Type B pancreatic cell (in vitro differentiated cells): ENCODE measurements around the gene KRTAP5-8. TPM values are rescaled to one million over a fixed set of nuclear protein-coding genes. Genes with fewer than 3 reads are reported as not detected.
"Not testable (repeated sequence)": the region's sequence is repeated elsewhere in the genome, so short reads cannot be mapped to it uniquely, and the experiment has no call there.

Source experiments
- DNase-seq: peaks from one replicate; pipeline ENCODE4 v3.0.0; 2021; ENCODE audit warnings: mixed read lengths; ENCODE audit not compliant: unreplicated experiment; ENCODE audit errors: extremely low spot score
- H3K27ac Mint-ChIP-seq: 2 replicates; pipeline ENCODE4 v1.8.0; 2021; ENCODE audit warnings: mild to moderate bottlenecking, mixed read lengths
- H3K27me3 Mint-ChIP-seq: 2 replicates; pipeline ENCODE4 v1.8.0; 2021; ENCODE audit warnings: mixed read lengths
- H3K36me3 Mint-ChIP-seq: 2 replicates; pipeline ENCODE4 v1.8.0; 2021; ENCODE audit warnings: mixed read lengths
- H3K4me1 Mint-ChIP-seq: one replicate; pipeline ENCODE4 v1.8.0; 2021; ENCODE audit warnings: mixed read lengths; ENCODE audit not compliant: unreplicated experiment
- H3K4me3 Mint-ChIP-seq: 2 replicates; pipeline ENCODE4 v1.8.0; 2021; ENCODE audit warnings: mild to moderate bottlenecking, mixed read lengths
- H3K9me3 Mint-ChIP-seq: 2 replicates; pipeline ENCODE4 v1.8.0; 2021; ENCODE audit warnings: mixed read lengths
- total RNA-seq: library from RNA; stranded (reverse); gene quantifications from 2 replicates; pipeline ENCODE4 v1.2.1, GENCODE V29; 2021; ENCODE audit warnings: low replicate concordance
- TF ChIP-seq, protein P1 (sequence below): fragments of 200-600 bp; sonication (generic); conservative IDR thresholded peaks from 2 replicates; pipeline ENCODE4 v1.5.0; 2021; ENCODE audit warnings: antibody characterized with exemption, mild to moderate bottlenecking

Gene KRTAP5-8
- total RNA-seq, 1 donor from 2014 or later, result not detected

DNA sequence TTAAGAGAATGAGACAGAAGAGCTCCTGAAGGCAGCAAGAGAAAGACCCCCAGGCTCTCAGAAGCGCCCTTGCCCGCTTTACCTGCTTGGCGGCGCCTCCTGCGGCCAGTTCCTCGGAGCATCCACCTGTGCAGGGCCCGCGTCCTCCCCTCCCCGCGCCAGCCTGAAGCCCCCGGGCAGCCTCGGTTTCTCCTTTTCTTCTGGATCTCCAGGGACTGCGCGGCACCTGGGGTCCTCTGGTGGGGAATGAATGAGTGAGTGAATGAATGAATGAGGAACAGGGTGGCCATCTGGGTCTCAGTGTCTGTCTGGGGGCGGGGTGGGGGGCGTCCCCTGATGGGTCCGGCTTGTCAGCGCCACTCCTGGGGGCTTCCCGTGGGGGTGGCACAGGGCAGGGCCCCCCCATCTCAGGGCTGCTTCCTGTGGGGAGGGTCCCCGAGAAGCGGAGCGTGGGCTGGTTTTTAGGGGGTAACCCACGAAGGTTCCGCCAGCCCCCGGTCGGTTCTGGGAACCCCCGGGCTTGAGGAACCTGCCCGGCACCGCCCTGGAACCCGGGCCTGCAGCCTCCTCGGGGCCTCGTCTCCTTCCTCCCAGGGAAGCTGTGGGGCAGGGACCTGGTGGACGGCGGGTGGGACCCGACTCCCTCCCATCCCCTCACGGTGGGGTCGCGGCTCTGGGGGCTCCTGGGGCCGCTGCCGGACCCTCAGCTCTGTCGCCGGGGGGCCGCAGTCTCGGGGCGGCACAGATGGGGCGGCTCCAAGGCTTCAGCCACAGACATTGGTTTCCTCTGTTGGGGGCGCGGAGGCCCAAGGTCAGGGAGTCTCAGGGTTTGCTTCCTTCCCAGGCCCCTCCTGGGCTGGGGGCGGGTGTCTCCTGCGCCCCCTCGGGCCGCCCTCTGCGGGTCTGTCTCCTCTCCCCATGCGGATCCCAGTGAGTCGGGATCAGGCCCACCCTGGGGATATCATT, 19.0 kb upstream of the KRTAP5-8 start:
- TF ChIP-seq, protein P1, sequence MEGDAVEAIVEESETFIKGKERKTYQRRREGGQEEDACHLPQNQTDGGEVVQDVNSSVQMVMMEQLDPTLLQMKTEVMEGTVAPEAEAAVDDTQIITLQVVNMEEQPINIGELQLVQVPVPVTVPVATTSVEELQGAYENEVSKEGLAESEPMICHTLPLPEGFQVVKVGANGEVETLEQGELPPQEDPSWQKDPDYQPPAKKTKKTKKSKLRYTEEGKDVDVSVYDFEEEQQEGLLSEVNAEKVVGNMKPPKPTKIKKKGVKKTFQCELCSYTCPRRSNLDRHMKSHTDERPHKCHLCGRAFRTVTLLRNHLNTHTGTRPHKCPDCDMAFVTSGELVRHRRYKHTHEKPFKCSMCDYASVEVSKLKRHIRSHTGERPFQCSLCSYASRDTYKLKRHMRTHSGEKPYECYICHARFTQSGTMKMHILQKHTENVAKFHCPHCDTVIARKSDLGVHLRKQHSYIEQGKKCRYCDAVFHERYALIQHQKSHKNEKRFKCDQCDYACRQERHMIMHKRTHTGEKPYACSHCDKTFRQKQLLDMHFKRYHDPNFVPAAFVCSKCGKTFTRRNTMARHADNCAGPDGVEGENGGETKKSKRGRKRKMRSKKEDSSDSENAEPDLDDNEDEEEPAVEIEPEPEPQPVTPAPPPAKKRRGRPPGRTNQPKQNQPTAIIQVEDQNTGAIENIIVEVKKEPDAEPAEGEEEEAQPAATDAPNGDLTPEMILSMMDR, result no peak
- no peaks in the 10 kb centered on the region for H3K27me3 Mint-ChIP-seq
- no peak overlapping the region for H3K4me3 Mint-ChIP-seq
- no peaks in the 10 kb centered on the region for H3K4me1 Mint-ChIP-seq
- H3K27ac Mint-ChIP-seq, result no peak overlapping the region
- no peaks in the 10 kb centered on the region for H3K9me3 Mint-ChIP-seq
- H3K36me3 Mint-ChIP-seq, result no peaks in the 10 kb centered on the region
- peak; percentile 65 for DNase-seq

DNA sequence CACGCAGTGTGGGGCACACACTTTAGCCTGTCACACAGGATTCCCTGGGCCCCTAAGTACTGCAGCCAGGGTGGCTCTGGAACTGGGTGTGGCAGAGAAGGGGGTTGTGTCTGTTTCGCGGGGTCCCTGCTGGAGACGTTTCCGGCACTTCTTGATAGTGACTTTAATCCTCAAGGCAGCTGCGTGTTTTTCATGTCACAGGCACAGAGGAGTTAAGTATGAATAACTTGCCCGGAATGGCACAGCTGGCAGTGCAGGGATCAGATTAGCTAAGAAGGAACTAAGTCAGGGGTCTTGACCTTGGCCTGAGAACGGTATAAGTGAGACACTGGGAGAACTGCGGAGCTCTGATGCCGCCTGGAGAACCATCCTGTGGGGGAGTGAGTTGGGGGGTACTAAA, 18.3 kb upstream of the KRTAP5-8 start:
- Mint-ChIP-seq H3K4me3 (no peak overlapping the region), H3K36me3 (no peaks in the 10 kb centered on the region), H3K27me3 (no peaks in the 10 kb centered on the region), H3K4me1 (no peaks in the 10 kb centered on the region), H3K27ac (no peak overlapping the region), H3K9me3 (no peaks in the 10 kb centered on the region)
- TF ChIP-seq, protein P1, result no peak
- peak; percentile 55 for DNase-seq

GRCh38 chr11:71525188-71525937, 12.5 kb upstream of the KRTAP5-8 start:
- H3K9me3 Mint-ChIP-seq, result no peaks in the 10 kb centered on the region
- no peak overlapping the region for H3K4me3 Mint-ChIP-seq
- no peaks in the 10 kb centered on the region for H3K4me1 Mint-ChIP-seq
- DNase-seq, result no peak
- H3K27ac Mint-ChIP-seq, result no peak overlapping the region
- TF ChIP-seq, protein P1, result no peak
- no peaks in the 10 kb centered on the region for H3K27me3 Mint-ChIP-seq
- H3K36me3 Mint-ChIP-seq, result no peaks in the 10 kb centered on the region

- TF ChIP-seq, protein P1, result no peak
- H3K4me3 Mint-ChIP-seq, result no peak overlapping the region
- no peaks in the 10 kb centered on the region for H3K4me1 Mint-ChIP-seq
- no peaks in the 10 kb centered on the region for H3K27me3 Mint-ChIP-seq
- H3K36me3 Mint-ChIP-seq, result no peaks in the 10 kb centered on the region
- H3K9me3 Mint-ChIP-seq, result no peaks in the 10 kb centered on the region
- no peak for DNase-seq
- no peak overlapping the region for H3K27ac Mint-ChIP-seq
Observed at GRCh38 chr11:71525938-71526495, 11.8 kb upstream of the KRTAP5-8 start.

GRCh38 chr11:71526796-71527575, 10.8 kb upstream of the KRTAP5-8 start, which contains the start of gene KRTAP5-7:
Gene KRTAP5-7, plus strand, starts transcription at chr11:71527267. Its CDS starts 34 bp downstream, at chr11:71527301.
- DNase-seq, result peak; percentile 39
- H3K4me1 Mint-ChIP-seq, H3K36me3 Mint-ChIP-seq, H3K27me3 Mint-ChIP-seq, H3K27ac Mint-ChIP-seq, H3K4me3 Mint-ChIP-seq, H3K9me3 Mint-ChIP-seq: not testable (repeated sequence)
